Brain microvascular endothelial cell (primary cell): ENCODE data around the gene CDADC1.

Experiments used
- DNase-seq: peaks from one replicate; pipeline ENCODE4 v3.0.0-alpha.2; 2020
- H3K27ac ChIP-seq: fragments of 250-450 bp; sonication (Bioruptor Pico); 2 replicates; pipeline ENCODE4 v1.5.1; 2020; ENCODE audit warnings: mild to moderate bottlenecking, moderate library complexity
- H3K27me3 ChIP-seq: fragments of 250-450 bp; sonication (Bioruptor Pico); replicated peaks from 2 replicates; pipeline ENCODE4 v1.5.1; 2020; ENCODE audit warnings: mild to moderate bottlenecking
- H3K36me3 ChIP-seq: fragments of 250-450 bp; sonication (Bioruptor Pico); replicated peaks from 2 replicates; pipeline ENCODE4 v1.5.1; 2020; ENCODE audit warnings: mild to moderate bottlenecking
- H3K4me3 ChIP-seq: 2 replicates; pipeline ENCODE4 v1.5.1; 2011; ENCODE audit warnings: low read depth, mild to moderate bottlenecking, control low read depth, low read length, moderate library complexity
- in situ Hi-C: cut with HindIII; loops from 2 replicates; pipeline ENCODE4 v1.10.0; 2017; ENCODE audit warnings: low sequenced_read_pairs, low pct_ligation_motif_present
- TF ChIP-seq, protein P1 (sequence below): IDR thresholded peaks from 2 replicates; pipeline ENCODE4 v1.5.1; 2011; ENCODE audit warnings: low read depth, mild to moderate bottlenecking, moderate library complexity, low read length, control low read depth, inconsistent platforms; ENCODE audit errors: missing control alignments

Gene CDADC1

DNA sequence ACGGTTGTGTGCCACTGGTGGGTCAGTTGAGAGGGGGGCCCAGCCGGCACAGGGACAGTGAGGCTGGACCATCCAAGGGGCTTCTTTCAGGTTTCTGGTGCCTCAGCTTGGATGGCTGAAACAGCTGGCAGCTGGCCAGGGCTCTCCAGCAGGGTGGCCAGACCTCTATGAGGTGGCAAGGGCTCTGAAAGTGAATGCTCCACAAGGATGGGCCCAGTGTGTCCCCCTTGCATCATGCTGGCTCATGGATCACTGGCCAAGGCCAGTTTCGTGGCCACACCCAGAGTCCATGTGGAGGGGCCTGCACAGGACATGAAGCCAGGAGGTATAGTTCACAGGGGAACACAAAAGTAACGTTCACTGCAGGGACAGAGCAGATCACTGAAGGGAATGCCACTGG, 49.6 kb downstream of the CDADC1 start:
- no peak overlapping the region for H3K4me3 ChIP-seq
- H3K27ac ChIP-seq = no peak overlapping the region
- TF ChIP-seq, protein P1, sequence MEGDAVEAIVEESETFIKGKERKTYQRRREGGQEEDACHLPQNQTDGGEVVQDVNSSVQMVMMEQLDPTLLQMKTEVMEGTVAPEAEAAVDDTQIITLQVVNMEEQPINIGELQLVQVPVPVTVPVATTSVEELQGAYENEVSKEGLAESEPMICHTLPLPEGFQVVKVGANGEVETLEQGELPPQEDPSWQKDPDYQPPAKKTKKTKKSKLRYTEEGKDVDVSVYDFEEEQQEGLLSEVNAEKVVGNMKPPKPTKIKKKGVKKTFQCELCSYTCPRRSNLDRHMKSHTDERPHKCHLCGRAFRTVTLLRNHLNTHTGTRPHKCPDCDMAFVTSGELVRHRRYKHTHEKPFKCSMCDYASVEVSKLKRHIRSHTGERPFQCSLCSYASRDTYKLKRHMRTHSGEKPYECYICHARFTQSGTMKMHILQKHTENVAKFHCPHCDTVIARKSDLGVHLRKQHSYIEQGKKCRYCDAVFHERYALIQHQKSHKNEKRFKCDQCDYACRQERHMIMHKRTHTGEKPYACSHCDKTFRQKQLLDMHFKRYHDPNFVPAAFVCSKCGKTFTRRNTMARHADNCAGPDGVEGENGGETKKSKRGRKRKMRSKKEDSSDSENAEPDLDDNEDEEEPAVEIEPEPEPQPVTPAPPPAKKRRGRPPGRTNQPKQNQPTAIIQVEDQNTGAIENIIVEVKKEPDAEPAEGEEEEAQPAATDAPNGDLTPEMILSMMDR = no peak
- no peaks in the 10 kb centered on the region for H3K36me3 ChIP-seq
- H3K27me3 ChIP-seq = no peaks in the 10 kb centered on the region
- DNase-seq = no peak
- in situ Hi-C loops = no loop called here

DNA sequence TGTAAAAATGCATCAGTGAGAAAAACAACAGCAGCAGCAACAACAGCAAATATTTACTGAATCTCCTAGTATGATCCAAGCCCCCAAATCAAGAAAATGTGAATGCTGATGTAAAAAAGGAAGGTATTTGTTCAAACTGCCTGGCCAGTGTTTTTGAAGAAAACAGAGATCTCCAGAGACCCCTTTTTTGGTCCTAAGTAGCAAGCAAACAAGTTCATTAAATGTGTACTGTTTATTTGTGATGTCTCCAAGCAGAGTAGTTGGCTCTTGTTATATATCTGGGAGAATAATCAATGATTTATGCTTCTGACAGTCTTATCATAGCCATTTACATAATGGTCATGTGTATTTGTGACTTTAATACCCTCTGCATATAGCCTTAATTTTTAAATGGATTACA, 50.7 kb downstream of the CDADC1 start:
- Histone ChIP-seq H3K27ac (no peak overlapping the region), H3K27me3 (no peaks in the 10 kb centered on the region), H3K4me3 (no peak overlapping the region), H3K36me3 (no peaks in the 10 kb centered on the region)
- in situ Hi-C loops = no loop called here
- TF ChIP-seq, protein P1 = no peak
- DNase-seq = no peak

DNA sequence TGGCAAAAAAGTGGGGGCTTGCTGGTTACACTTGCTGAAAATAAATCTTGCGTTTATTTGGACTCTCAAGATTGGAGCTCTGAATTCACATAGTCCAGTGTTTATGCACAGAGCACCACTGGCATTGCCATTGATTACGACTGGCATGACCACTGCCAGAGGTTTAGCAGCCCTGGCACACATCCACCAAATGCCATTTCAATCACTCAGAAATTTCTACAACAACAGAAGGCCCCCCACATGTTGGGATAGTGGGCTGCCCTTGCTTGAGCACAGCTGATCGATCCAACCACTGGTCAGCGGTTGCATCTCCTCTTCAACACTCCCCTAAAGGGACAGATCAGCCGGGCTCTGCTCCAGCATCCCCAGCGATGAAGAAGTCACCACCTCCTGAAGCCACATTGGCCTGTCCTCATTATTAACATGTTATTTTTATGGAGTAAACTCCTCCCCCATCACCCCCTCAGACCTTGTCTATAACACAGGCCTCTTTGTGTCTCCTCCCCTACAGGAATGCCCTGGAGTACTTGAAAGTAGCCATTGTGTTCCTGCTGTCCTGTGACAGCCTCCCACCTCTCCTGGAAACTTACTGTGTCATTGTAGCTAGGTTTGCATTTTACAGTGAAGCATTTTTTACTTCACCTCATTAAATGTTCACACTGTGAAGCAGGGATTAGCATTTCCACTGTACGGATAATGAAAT, 51.3 kb downstream of the CDADC1 start:
- no peaks in the 10 kb centered on the region for H3K36me3 ChIP-seq
- no peak overlapping the region for H3K4me3 ChIP-seq
- no peak overlapping the region for H3K27ac ChIP-seq
- no peak for DNase-seq
- no peaks in the 10 kb centered on the region for H3K27me3 ChIP-seq
- TF ChIP-seq, protein P1 = no peak
- in situ Hi-C loops = no loop called here

DNA sequence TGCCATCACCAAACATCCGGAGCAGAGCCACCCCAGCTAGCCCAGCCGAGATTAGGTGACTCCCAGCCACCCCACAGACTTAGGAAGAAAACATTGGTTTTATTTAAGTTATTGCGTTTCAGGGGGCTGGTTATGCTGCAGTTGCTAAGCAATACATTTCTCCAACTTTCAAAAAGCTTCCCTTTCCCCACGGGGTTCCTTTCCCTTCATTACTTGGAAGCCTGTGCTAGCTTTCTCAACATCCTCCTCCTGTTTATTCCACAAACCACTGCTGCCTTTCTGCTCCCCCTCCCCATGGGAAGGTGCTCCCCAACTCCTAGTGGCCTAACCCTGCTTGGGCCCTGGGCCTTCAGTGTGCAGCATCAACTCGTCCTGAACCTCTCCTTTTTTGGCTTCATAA, 52.6 kb downstream of the CDADC1 start:
- in situ Hi-C loops = no loop called here
- Histone ChIP-seq H3K27ac (no peak overlapping the region), H3K4me3 (no peak overlapping the region), H3K27me3 (no peaks in the 10 kb centered on the region), H3K36me3 (no peaks in the 10 kb centered on the region)
- TF ChIP-seq, protein P1 = no peak
- DNase-seq = no peak

DNA sequence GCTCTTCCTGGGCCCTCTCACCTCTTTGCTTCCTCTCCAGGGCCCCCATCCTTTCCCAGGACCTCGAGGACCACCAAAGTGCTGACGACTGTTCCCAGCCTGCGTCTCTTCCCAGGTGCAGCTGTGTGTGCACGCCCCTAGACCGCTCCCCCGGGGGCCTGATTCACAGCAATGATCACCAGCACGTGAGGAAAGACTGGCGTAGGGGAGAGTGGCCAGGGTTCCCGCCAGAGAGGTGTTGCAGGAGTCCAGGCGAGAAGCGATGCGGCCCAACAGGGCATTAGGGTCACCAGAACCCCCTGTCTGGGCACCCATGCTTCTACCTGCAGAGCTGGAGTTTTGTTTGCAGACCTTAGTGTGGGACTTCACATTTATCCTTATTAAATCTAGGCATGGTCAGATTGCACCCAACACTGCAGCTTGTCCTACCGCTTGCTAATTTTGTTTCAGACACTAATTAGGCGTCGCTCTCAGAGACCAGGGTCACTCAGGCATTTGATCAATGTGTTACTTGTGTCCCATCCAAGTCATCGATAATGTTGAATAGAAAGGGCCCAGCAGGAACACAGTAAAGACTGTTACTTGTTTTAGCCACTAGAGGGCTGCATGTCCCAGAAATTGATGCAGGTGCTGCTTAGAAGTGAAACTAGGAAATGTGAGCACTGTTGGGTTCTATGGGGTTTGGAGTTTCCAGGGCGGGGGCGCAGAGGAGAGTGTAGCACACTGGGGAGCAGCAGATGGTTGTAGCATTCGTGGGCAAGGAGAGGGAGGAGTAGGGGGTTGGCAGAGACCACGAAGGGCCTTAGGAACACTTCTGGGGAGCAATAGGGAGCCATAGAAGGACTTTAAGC, 53.2 kb downstream of the CDADC1 start:
- H3K27me3 ChIP-seq = no peaks in the 10 kb centered on the region
- no peak overlapping the region for H3K27ac ChIP-seq
- TF ChIP-seq, protein P1 = peak; percentile 85
- peak; percentile 59 for DNase-seq
- peak overlapping the region; percentile 36 for H3K4me3 ChIP-seq
- no peaks in the 10 kb centered on the region for H3K36me3 ChIP-seq
- in situ Hi-C loops = no loop called here
